IPS-15b (cell line): ENCODE data around the gene WFIKKN1.

Experiments
- H3K27me3 ChIP-seq: one replicate; pipeline ENCODE4 v1.6.1; 2013; ENCODE audit warnings: low read length; ENCODE audit not compliant: control insufficient read depth, insufficient read depth
- H3K36me3 ChIP-seq: one replicate; pipeline ENCODE4 v1.6.1; 2013; ENCODE audit warnings: low read length; ENCODE audit not compliant: control insufficient read depth, insufficient read depth
- H3K4me1 ChIP-seq: one replicate; pipeline ENCODE4 v1.6.1; 2013; ENCODE audit warnings: mild to moderate bottlenecking, low read length; ENCODE audit not compliant: control insufficient read depth, insufficient read depth
- H3K4me3 ChIP-seq: one replicate; pipeline ENCODE4 v1.5.1; 2013; ENCODE audit warnings: low read depth, low read length
- H3K9ac ChIP-seq: one replicate; pipeline ENCODE4 v1.6.1; 2013; ENCODE audit warnings: low read depth, mild to moderate bottlenecking, low read length
- H3K9me3 ChIP-seq: one replicate; pipeline ENCODE4 v1.6.1; 2013; ENCODE audit warnings: mild to moderate bottlenecking, low read length; ENCODE audit not compliant: control insufficient read depth, insufficient read depth

WFIKKN1 gene

DNA sequence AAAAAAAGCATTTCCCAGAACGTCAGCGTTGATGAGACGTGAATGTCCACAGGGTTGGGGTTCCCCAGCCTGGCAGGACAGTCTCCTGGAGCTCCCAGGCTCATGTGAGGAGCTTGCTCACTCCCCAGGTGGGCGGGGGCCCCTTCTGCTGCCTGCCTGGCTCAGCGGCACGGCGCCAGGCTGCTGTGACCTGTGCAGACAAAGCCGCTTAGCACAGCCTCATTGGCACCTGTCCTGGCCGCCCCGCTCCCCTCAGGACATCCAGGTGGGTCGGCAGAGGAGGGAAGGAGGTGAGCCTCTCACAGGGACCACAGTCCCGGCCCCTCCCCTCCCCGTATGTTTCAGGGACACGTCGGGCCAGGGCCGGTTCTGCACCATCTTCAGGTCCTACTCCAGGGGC lies 12.9 kb upstream of the WFIKKN1 start:
- Histone ChIP-seq H3K9ac (no peak overlapping the region), H3K4me1 (no peaks in the 10 kb centered on the region), H3K27me3 (no peaks in the 10 kb centered on the region), H3K9me3 (no peaks in the 10 kb centered on the region), H3K4me3 (no peak overlapping the region), H3K36me3 (no peaks in the 10 kb centered on the region)

DNA sequence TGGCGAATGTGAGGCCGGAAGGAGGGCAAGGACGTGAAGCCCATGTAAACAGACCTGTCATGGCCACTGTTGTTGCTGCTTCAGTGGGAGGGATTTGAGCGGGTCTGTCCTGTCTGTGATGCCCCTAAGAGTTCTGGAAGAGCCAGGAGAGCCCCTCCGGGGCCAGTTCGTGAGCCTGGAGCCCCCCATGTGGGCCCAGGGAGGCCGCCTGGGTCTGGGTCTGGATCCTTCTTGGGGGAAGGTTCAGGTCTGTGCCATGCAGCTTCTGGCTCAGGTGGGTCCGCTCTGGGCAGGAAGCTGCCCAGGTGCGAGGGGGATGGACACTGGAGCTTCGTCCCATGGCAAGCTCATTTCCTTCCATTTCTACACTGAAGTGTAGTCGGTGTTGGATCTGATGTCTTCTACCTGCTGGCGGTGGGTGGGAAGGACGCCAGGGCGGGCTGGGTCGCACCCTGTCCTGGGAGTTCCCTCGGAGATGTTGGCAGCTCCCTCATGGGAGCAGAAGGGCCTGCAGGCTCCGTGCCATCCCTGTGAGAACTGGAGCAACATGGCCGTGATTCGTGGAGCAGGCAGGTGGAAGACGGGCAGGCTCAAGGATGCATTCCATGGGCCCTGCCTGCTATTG lies 11.2 kb upstream of the WFIKKN1 start:
- Histone ChIP-seq H3K4me1 (no peaks in the 10 kb centered on the region), H3K4me3 (no peak overlapping the region), H3K9me3 (no peaks in the 10 kb centered on the region), H3K9ac (no peak overlapping the region), H3K36me3 (no peaks in the 10 kb centered on the region), H3K27me3 (no peaks in the 10 kb centered on the region)

DNA sequence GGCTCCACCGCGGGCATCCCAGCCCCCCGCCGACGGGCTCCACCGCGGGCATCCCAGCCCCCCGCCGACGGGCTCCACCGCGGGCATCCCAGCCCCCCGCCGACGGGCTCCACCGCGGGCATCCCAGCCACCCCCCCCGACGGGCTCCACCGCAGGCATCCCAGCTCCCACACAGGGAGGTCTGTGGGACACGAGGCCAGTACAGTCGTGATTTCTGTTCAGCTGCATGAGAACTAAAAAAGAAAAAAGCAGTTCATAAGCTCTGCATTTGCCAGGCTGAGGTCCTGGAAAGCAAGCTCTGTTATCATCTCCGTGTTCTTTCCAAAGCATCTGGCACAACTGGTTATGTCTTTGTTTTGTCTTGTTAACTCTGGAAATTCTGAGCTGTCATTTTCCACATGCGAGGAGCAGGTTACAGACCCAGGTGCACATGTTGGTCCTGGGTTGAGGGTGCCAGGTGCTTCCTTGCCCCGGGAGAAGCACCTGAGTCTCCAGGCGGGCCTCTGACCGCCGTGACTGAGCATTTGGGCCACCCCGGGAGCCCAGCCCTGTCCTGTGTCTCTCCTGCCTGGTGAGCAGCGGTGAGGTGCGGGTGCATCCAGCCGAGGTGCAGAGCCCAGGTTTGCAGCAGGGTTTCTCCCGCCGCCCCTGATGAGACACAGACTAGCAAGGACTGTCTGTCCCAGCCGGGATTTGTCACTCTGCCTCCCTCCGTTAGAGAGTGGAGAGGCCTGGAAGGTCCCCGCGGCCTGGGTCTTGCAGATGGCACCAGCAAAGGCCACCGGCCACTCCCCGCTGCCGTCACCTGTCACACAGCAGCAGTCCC lies 9.9 kb upstream of the WFIKKN1 start:
- H3K36me3 ChIP-seq, result peaks cover 1% of the 10 kb centered on the region
- no peaks in the 10 kb centered on the region for H3K27me3 ChIP-seq
- H3K4me1 ChIP-seq, result no peaks in the 10 kb centered on the region
- H3K9ac ChIP-seq, result no peak overlapping the region
- no peaks in the 10 kb centered on the region for H3K9me3 ChIP-seq
- H3K4me3 ChIP-seq, result no peak overlapping the region

DNA sequence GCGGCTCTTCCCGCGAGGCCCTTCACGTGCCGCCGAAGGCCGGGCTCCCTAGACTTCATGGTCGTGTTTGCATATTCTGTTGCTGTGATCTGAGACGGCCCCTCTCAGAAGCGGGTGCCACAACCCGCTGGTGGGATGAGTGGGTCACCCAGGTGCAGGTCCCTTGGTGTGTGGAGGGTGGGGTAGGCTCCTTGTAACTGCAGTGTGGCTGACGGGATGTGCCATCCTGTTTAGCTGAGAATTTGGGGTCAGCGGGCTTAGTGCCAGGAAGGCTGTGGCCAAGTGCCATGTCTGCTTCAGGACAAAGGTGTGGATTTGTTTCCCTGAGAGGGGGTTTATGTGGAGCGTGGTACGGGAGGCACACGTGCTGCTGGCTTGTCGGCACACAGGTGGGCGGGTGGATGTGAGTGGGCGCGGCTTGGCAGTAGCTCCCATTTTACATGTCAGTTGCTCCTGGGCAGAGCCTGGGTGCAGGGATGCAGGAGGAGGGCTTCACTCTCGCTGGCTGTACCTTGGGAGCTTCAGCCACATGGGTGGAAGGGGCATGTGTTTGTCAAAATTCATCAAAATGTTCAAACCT lies 9.2 kb upstream of the WFIKKN1 start:
- no peaks in the 10 kb centered on the region for H3K27me3 ChIP-seq

DNA sequence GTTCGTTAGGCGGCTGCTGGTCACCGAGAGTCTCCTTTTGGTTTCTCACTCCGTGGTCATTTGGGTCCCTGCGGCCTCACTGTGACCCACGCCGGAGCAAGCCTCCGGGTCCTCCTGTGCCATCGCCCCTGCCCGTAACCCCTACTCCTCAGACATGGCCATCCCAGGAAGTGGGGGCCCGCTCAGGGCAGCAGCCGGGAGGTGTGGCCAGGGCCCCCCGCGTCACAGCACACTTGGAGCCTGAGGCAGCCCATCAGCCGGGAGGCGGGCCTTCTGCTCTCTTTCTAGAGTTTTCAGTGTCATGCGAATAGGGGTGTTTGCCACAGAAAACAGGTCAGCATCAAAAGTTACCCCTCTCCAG lies 7.9 kb upstream of the WFIKKN1 start:
- Histone ChIP-seq H3K36me3 (peaks cover 5% of the 10 kb centered on the region), H3K4me1 (no peaks in the 10 kb centered on the region), H3K4me3 (no peak overlapping the region), H3K27me3 (no peaks in the 10 kb centered on the region), H3K9ac (no peak overlapping the region), H3K9me3 (no peaks in the 10 kb centered on the region)

More for the DNA sequence above, 9.2 kb upstream of the WFIKKN1 start:
- Histone ChIP-seq H3K4me1 (no peaks in the 10 kb centered on the region), H3K36me3 (peaks cover 5% of the 10 kb centered on the region), H3K4me3 (no peak overlapping the region), H3K9ac (no peak overlapping the region), H3K9me3 (no peaks in the 10 kb centered on the region)

DNA sequence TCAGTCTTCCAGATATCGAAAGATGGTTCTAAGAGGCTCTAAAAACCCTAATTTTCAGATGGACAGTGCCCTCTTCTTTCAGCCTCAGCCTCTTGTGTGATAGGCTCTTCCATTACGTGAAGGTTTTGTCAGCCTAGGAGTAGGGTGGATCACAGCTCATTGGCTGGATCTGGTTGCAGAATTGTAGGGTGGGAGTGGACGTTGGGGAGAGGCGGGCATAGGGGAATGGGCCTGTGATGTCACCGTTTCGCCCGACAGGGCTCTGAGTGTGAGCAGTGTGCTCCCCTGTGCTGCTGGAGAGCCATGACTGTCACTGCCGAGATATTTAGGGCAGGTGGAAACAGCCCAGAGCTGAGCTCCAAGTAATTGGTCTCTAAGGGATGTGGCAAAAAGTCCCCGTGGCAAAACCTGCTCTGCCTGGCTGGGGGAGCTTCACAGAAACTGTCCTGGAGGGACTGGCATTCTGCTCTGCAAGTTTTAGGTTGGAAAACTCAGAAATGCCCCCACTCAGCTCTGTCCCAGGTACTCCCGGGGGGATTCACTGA lies 6.2 kb upstream of the WFIKKN1 start:
- no peak overlapping the region for H3K9ac ChIP-seq
- no peaks in the 10 kb centered on the region for H3K27me3 ChIP-seq
- no peaks in the 10 kb centered on the region for H3K4me1 ChIP-seq

DNA sequence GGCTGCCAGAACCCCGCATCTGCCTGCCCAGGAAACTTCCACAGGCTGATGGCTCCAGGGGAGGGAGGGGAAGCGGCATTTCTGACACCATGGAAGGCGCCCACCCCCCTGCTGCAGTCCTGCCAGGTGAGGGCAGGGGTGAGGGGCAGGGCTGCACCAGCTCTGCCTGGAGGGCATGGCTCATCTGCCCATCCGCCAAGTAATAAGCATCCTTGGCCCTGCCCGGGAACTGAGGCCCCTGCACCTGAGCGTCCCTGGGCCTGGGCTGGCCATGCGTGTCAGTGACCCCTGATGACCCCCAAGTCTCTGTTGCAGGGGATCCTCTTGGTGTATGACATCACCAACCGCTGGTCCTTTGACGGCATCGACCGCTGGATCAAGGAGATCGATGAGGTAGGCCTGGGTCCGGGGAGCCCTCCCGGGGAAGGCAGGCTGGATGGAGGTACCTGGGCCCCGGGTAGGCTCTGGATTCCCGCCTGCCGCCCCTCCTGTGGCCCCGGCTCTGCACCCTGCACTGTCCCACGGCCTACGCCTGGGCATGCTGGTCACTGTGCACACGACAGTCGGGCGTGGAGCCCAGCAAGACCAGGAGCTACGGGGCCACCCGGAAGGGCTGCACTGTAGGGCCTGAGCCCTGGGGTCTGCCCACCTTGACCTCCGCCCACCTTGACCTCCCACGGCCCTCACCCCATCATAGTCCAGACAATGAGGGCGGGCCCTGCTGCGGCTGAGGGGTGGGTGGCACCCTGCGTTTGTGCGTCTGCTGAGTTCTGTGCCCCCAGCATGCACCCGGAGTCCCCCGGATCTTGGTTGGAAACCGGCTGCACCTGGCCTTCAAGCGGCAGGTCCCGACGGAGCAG lies 5.4 kb upstream of the WFIKKN1 start:
- H3K4me1 ChIP-seq, result peaks cover 4% of the 10 kb centered on the region
- H3K9ac ChIP-seq, result no peak overlapping the region
- H3K36me3 ChIP-seq, result peaks cover 7% of the 10 kb centered on the region
- H3K27me3 ChIP-seq, result no peaks in the 10 kb centered on the region
- H3K4me3 ChIP-seq, result no peak overlapping the region
- no peaks in the 10 kb centered on the region for H3K9me3 ChIP-seq

More for the DNA sequence above, 6.2 kb upstream of the WFIKKN1 start:
- no peak overlapping the region for H3K4me3 ChIP-seq
- peaks cover 7% of the 10 kb centered on the region for H3K36me3 ChIP-seq
- H3K9me3 ChIP-seq, result no peaks in the 10 kb centered on the region

DNA sequence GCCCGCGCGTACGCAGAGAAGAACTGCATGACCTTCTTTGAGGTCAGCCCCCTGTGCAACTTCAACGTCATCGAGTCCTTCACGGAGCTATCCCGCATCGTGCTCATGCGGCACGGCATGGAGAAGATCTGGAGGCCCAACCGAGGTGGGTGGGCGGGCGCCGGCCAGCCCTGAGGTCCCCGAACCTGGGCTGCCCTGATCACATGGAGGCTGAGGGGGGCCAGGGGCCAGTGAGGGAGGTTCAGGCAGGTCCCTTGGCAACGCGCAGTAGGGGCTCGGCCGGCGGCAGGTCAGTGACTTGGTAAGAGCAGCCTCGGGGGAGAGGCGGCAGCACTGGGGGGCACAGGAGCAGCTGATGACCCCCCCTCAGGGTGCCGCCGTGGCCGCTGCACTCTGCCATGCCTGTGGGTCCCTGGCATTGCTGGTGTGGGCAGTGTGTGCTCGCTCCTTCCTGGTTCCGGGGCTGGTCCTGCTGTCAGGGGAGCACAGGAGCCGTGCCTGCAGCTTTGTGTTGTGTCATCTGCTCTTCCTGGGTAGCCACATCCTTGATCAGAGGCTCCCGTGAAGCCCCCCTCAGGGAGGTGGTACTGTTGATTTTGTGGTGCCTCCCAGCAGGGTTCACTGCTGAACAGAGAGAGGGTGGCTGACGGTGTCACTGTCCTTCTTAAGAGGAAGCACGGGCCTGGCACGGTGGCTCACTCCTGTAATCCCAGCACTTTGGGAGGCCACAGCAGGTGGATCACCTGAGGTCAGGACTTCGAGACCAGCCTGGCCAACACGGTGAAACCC lies 4.6 kb upstream of the WFIKKN1 start:
- peaks cover 4% of the 10 kb centered on the region for H3K4me1 ChIP-seq
- H3K27me3 ChIP-seq, result no peaks in the 10 kb centered on the region
- H3K9ac ChIP-seq, result no peak overlapping the region
- no peaks in the 10 kb centered on the region for H3K9me3 ChIP-seq
- H3K4me3 ChIP-seq, result no peak overlapping the region
- H3K36me3 ChIP-seq, result peaks cover 7% of the 10 kb centered on the region

DNA sequence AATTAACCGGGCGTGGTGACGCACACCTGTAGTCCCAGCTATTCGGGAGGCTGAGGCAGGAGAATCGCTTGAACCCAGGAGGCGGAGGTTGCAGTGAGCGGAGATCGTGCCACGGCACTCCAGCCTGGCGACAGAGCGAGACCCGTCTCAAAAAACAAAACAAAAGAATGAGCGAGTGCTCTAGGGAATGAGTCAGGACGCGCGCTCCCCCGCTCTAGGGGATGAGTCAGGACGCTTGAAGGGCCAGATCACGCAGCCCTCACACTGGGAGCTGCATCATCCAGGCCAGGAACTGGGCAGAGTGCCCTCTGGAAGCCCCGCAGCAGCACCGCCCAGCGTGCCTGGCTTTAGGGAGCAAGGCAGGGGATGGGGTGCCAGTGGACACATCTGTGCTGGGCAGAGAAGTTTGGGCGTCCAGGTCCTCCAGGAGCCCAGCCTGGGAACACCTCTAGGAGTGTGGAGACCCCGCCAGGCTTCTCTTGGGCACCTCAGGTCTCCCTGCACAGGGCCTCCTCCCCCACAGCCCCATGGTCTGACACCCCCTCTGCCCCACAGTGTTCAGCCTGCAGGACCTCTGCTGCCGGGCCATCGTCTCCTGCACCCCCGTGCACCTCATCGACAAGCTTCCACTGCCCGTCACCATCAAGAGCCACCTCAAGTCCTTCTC lies 3.9 kb upstream of the WFIKKN1 start:
- no peaks in the 10 kb centered on the region for H3K9me3 ChIP-seq
- H3K27me3 ChIP-seq, result no peaks in the 10 kb centered on the region
- no peak overlapping the region for H3K9ac ChIP-seq
- H3K36me3 ChIP-seq, result peaks cover 7% of the 10 kb centered on the region
- H3K4me1 ChIP-seq, result peaks cover 4% of the 10 kb centered on the region
- H3K4me3 ChIP-seq, result no peak overlapping the region

DNA sequence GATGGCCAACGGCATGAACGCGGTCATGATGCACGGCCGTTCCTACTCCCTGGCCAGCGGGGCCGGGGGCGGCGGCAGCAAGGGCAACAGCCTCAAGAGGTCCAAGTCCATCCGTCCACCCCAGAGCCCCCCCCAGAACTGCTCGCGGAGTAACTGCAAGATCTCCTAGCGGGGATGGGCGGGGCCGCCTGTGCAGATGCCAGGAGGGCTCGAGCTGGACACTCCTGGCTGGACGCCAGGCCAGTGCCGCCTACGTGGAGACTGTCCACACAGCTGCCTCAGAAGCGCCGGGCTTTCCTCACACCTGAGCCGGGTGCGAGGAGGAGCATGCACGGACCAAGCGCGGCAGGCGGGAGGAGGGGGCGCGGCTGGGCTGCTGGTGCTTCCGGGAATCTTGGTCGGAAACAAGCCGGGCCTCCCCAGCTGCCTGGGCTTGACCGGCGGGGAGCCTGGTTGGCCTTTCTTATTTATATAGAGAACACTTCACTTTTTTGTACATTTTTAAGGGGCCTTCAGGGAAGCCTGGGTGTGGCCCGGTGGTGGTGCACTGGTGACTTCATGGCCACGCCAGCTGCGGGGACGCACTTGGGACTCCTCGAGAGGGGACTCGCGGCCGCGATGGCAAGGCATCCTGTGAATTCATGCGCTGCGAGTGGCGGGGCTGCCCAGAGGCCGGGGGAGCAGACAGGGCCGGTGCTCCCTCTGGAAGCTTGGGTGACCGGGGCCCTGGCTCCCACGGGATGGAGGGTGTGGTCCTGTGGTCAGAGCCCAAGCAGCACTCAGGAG lies 3.1 kb upstream of the WFIKKN1 start:
- Histone ChIP-seq H3K9ac (no peak overlapping the region), H3K9me3 (no peaks in the 10 kb centered on the region), H3K36me3 (peaks cover 7% of the 10 kb centered on the region), H3K27me3 (no peaks in the 10 kb centered on the region), H3K4me1 (peaks cover 4% of the 10 kb centered on the region), H3K4me3 (no peak overlapping the region)
